PC-3 (cell line): ENCODE data around the gene PLIN1. TPM values are rescaled to one million over a fixed set of nuclear protein-coding genes. Genes with fewer than 3 reads are reported as not detected.

Experiments used
- ATAC-seq: fragments of 200-7000 bp; cut with Tn5 transposase; 2 replicates; pipeline ENCODE4 v1.9.1; 2020; ENCODE audit warnings: mild to moderate bottlenecking, moderate library complexity
- BruUV-seq: library from RNA; stranded (reverse); fragments of 400-500 nt; replicated peaks from 2 replicates; lab custom pipeline; 2021; lab: Mats Ljungman, UMichigan
- CTCF ChIA-PET: fragments of 300-600 bp; sonication (Branson Sonifier 250); formaldehyde crosslinking; loops from one replicate; lab custom pipeline; 2022; ENCODE audit warnings: antibody characterized with exemption; lab: Charles Lee
- POLR2A ChIA-PET: fragments of 300-600 bp; sonication (Branson Sonifier 250); formaldehyde crosslinking; loops from one replicate; lab custom pipeline; 2022; ENCODE audit warnings: antibody characterized with exemption; ENCODE audit not compliant: unreplicated experiment; lab: Charles Lee
- DNase-seq: peaks from one replicate; pipeline ENCODE4 v3.0.0-alpha.2; 2015
- H2AFZ ChIP-seq: fragments of 300-600 bp; sonication (generic); 2 replicates; pipeline ENCODE4 v1.6.0; 2016; ENCODE audit warnings: antibody characterized with exemption, low read length
- H3F3A ChIP-seq: fragments of 300-600 bp; sonication (generic); one replicate; pipeline ENCODE4 v1.6.0; 2017; ENCODE audit warnings: antibody characterized with exemption, low read length, control low read depth, mild to moderate bottlenecking; ENCODE audit not compliant: unreplicated experiment
- H3K27ac ChIP-seq: fragments of 300-600 bp; sonication (generic); 2 replicates; pipeline ENCODE4 v1.5.1; 2016; ENCODE audit warnings: mild to moderate bottlenecking, low read length
- H3K27me3 ChIP-seq: fragments of 300-600 bp; sonication (generic); 2 replicates; pipeline ENCODE4 v1.6.1; 2016; ENCODE audit warnings: low read length, mixed read lengths
- H3K36me3 ChIP-seq: fragments of 300-600 bp; sonication (generic); 2 replicates; pipeline ENCODE4 v1.6.1; 2016; ENCODE audit warnings: low read depth, mixed run types, low read length, mixed read lengths
- H3K4me1 ChIP-seq: fragments of 300-600 bp; sonication (generic); 2 replicates; pipeline ENCODE4 v1.5.1; 2016; ENCODE audit warnings: low read length; ENCODE audit not compliant: insufficient read depth
- H3K4me2 ChIP-seq: fragments of 300-600 bp; sonication (generic); 2 replicates; pipeline ENCODE4 v1.6.0; 2016; ENCODE audit warnings: low read length
- H3K4me3 ChIP-seq: fragments of 300-600 bp; sonication (generic); 2 replicates; pipeline ENCODE4 v1.5.1; 2016; ENCODE audit warnings: mild to moderate bottlenecking, low read length, mixed read lengths
- H3K79me2 ChIP-seq: fragments of 300-600 bp; sonication (generic); 2 replicates; pipeline ENCODE4 v1.6.1; 2017; ENCODE audit warnings: low read length, mixed read lengths
- H3K9ac ChIP-seq: fragments of 300-600 bp; sonication (generic); 2 replicates; pipeline ENCODE4 v1.6.0; 2016; ENCODE audit warnings: mild to moderate bottlenecking, low read length
- H3K9me2 ChIP-seq: fragments of 300-600 bp; sonication (generic); replicated peaks from 2 replicates; pipeline ENCODE4 v1.6.1; 2016; ENCODE audit warnings: mixed run types, low read length, mixed read lengths
- H3K9me3 ChIP-seq: fragments of 300-600 bp; sonication (generic); 2 replicates; pipeline ENCODE4 v1.6.1; 2016; ENCODE audit warnings: low read length, mixed read lengths
- H4K20me1 ChIP-seq: fragments of 300-600 bp; sonication (generic); 2 replicates; pipeline ENCODE4 v1.6.1; 2016; ENCODE audit warnings: low read length, mixed read lengths
- CTCF ChIP-seq: fragments of 300-600 bp; sonication (generic); conservative IDR thresholded peaks from 2 replicates; pipeline ENCODE4 v1.5.1; 2017; ENCODE audit warnings: antibody characterized with exemption, low read depth, mild to moderate bottlenecking, low read length
- EZH2 ChIP-seq: fragments of 300-600 bp; sonication (generic); IDR thresholded peaks from one replicate; pipeline ENCODE4 v1.6.1; 2017; ENCODE audit warnings: antibody characterized with exemption, mild to moderate bottlenecking, low read length; ENCODE audit not compliant: unreplicated experiment
- EZH2phosphoT487 ChIP-seq: fragments of 300-600 bp; sonication (generic); IDR thresholded peaks from 2 replicates; pipeline ENCODE4 v1.6.1; 2018; ENCODE audit warnings: mild to moderate bottlenecking, antibody characterized with exemption, low read length, borderline replicate concordance
- intact Hi-C: fragments of 100-400 bp; cut with micrococcal nuclease; formaldehyde crosslinking; loops from 2 replicates; pipeline ENCODE4 v1.9.0; 2023
- total RNA-seq: library from RNA; depleted of rRNA; stranded (reverse); fragments of >200 nt; gene quantifications from 2 replicates; pipeline ENCODE4 v1.2.3, GENCODE V29; 2014

Gene PLIN1
- total RNA-seq, 1 experiment from 2014 or later, result 1.0 TPM

- Histone ChIP-seq H3K4me3 (no peak overlapping the region), H4K20me1 (no peaks in the 10 kb centered on the region), H3K9me3 (no peaks in the 10 kb centered on the region), H2AFZ (no peak overlapping the region), H3K9ac (no peak overlapping the region), H3K27ac (no peak overlapping the region), H3K4me2 (no peak overlapping the region), H3K79me2 (no peaks in the 10 kb centered on the region), H3F3A (no peaks in the 10 kb centered on the region), H3K9me2 (no peaks in the 10 kb centered on the region), H3K36me3 (peaks cover 54% of the 10 kb centered on the region), H3K4me1 (no peaks in the 10 kb centered on the region), H3K27me3 (no peaks in the 10 kb centered on the region)
- DNase-seq (no peak), ATAC-seq (no peak; the same call in 1 of the 2 replicates)
- no TSS peak for BruUV-seq
- ChIA-PET CTCF (no interaction called here), POLR2A (no interaction called here)
- intact Hi-C loops, result no loop called here
- TF ChIP-seq CTCF (no peak), EZH2phosphoT487 (no peak), EZH2 (no peak)
These were observed 47.9 kb downstream of the PLIN1 start for GRCh38 chr15:89630974-89631901.

GRCh38 chr15:89630260-89630659 lies 48.9 kb downstream of the PLIN1 start:
- Histone ChIP-seq H3K27me3 (no peaks in the 10 kb centered on the region), H3K79me2 (no peaks in the 10 kb centered on the region), H3K4me1 (no peaks in the 10 kb centered on the region), H3K36me3 (peaks cover 63% of the 10 kb centered on the region), H3K4me3 (no peak overlapping the region), H3K4me2 (no peak overlapping the region), H3K9me3 (no peaks in the 10 kb centered on the region), H3F3A (no peaks in the 10 kb centered on the region), H4K20me1 (no peaks in the 10 kb centered on the region), H2AFZ (no peak overlapping the region), H3K27ac (no peak overlapping the region), H3K9ac (no peak overlapping the region), H3K9me2 (no peaks in the 10 kb centered on the region)
- ATAC-seq, result no peak
- BruUV-seq, result no TSS peak
- no peak for DNase-seq
- intact Hi-C loops, result no loop called here
- ChIA-PET POLR2A (no interaction called here), CTCF (no interaction called here)
- TF ChIP-seq EZH2phosphoT487, result no peak
- no peak for TF ChIP-seq CTCF
- no peak for TF ChIP-seq EZH2

- Histone ChIP-seq H3K27me3 (no peaks in the 10 kb centered on the region), H4K20me1 (no peaks in the 10 kb centered on the region), H3F3A (no peaks in the 10 kb centered on the region), H3K4me3 (no peak overlapping the region), H3K4me1 (no peaks in the 10 kb centered on the region), H3K4me2 (no peak overlapping the region), H2AFZ (no peak overlapping the region), H3K36me3 (peaks cover 68% of the 10 kb centered on the region), H3K79me2 (no peaks in the 10 kb centered on the region), H3K9ac (no peak overlapping the region), H3K27ac (no peak overlapping the region), H3K9me3 (no peaks in the 10 kb centered on the region), H3K9me2 (no peaks in the 10 kb centered on the region)
- ATAC-seq, result no peak
- CTCF ChIA-PET, result no interaction called here
- no peak for DNase-seq
- POLR2A ChIA-PET, result no interaction called here
- intact Hi-C loops, result no loop called here
- BruUV-seq, result no TSS peak
- TF ChIP-seq EZH2, result no peak
- no peak for TF ChIP-seq CTCF
- no peak for TF ChIP-seq EZH2phosphoT487
These were observed 49.3 kb downstream of the PLIN1 start for GRCh38 chr15:89629829-89630228.
